ENCODE measurements around the gene C5.
"Not testable (repeated sequence)": the region's sequence is repeated elsewhere in the genome, so short reads cannot be mapped to it uniquely, and the experiment has no call there.

The C5 gene

DNA sequence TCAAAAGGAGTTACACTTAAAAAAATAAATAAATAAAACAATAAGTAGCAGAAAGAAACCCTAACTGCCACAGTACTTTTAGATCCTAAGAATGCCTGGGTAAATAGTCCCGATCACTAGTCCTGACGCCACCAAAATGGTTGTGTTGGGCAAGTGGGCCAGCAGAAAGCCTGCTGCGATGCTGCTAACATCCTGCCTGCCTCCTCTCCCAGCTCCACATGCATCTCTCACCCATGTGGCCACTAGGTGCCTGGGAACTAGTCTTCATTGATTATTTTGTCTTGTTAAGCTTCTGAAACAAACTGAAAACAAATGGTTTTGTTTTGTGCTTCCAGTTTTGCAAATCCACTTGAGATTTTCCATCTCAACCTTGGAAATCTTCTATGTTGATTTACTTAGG is 69.1 kb downstream of the C5 start:
- Histone ChIP-seq H3K4me1 (ENCODE audit: control insufficient read depth, insufficient read depth, low read length) (no peaks in the 10 kb centered on the region), H3K9ac (ENCODE audit: low read length in 2 of 2) (no peak overlapping the region), H3K9me3 (ENCODE audit: control insufficient read depth in 2 of 2, low read length in 2 of 2) (no peaks in the 10 kb centered on the region), H3K27ac (ENCODE audit: low read length) (no peak overlapping the region), H3K4me3 (ENCODE audit: low read length in 2 of 2) (no peak overlapping the region), H3K36me3 (ENCODE audit: control insufficient read depth in 2 of 2, insufficient read depth in 2 of 2, low read length in 2 of 2) (peaks cover 0 to 2% of the 10 kb centered on the region in 2 donors), H3K27me3 (ENCODE audit: control insufficient read depth in 1 of 2, insufficient read depth in 2 of 2, low read length in 2 of 2) (no peaks in the 10 kb centered on the region)

DNA sequence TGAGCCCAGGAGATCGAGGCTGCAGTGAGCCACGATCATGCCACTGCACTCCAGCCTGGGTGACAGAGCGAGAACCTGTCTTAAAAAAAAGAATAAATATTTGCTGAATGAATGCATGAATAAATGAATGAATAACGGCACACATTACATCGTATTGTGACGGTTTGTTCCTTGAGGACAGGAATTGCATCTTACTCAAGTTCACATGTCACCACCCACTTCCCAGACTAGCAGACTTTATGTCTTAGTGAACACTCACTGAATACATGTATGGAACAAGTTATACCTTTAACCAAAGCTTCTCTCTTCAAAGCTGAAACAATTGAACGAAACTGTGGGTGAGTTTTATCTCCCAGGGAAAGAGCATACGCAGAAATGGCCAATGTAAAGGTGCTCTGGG is 70.3 kb downstream of the C5 start:
- H3K4me1 ChIP-seq (ENCODE audit: control insufficient read depth, insufficient read depth, low read length) = no peaks in the 10 kb centered on the region
- H3K9ac ChIP-seq (ENCODE audit: low read length in 2 of 2) = no peak overlapping the region
- H3K9me3 ChIP-seq (ENCODE audit: control insufficient read depth in 2 of 2, low read length in 2 of 2) = no peaks in the 10 kb centered on the region
- no peak overlapping the region for H3K4me3 ChIP-seq (ENCODE audit: low read length in 2 of 2)
- H3K27me3 ChIP-seq (ENCODE audit: control insufficient read depth in 1 of 2, insufficient read depth in 2 of 2, low read length in 2 of 2) = no peaks in the 10 kb centered on the region
- no peak overlapping the region for H3K27ac ChIP-seq (ENCODE audit: low read length)
- peaks cover 0 to 2% of the 10 kb centered on the region in 2 donors for H3K36me3 ChIP-seq (ENCODE audit: control insufficient read depth in 2 of 2, insufficient read depth in 2 of 2, low read length in 2 of 2)

- H3K4me3 ChIP-seq (ENCODE audit: low read length in 2 of 2) = no peak overlapping the region
- H3K4me1 ChIP-seq (ENCODE audit: control insufficient read depth, insufficient read depth, low read length) = no peaks in the 10 kb centered on the region
- no peak overlapping the region for H3K9ac ChIP-seq (ENCODE audit: low read length in 2 of 2)
- no peaks in the 10 kb centered on the region for H3K9me3 ChIP-seq (ENCODE audit: control insufficient read depth in 2 of 2, low read length in 2 of 2)
- H3K27me3 ChIP-seq (ENCODE audit: control insufficient read depth in 1 of 2, insufficient read depth in 2 of 2, low read length in 2 of 2) = no peaks in the 10 kb centered on the region
- H3K36me3 ChIP-seq (ENCODE audit: control insufficient read depth in 2 of 2, insufficient read depth in 2 of 2, low read length in 2 of 2) = peaks cover 0 to 2% of the 10 kb centered on the region in 2 donors
- H3K27ac ChIP-seq (ENCODE audit: low read length) = no peak overlapping the region
These were observed 71.1 kb downstream of the C5 start for GRCh38 chr9:120978987-120979386.

GRCh38 chr9:120977321-120977720 is 72.8 kb downstream of the C5 start:
- H3K36me3 ChIP-seq (ENCODE audit: control insufficient read depth in 2 of 2, insufficient read depth in 2 of 2, low read length in 2 of 2) = peaks cover 0 to 2% of the 10 kb centered on the region in 2 donors
- H3K4me3 ChIP-seq (ENCODE audit: low read length in 2 of 2) = no peak overlapping the region
- H3K27me3 ChIP-seq (ENCODE audit: control insufficient read depth in 1 of 2, insufficient read depth in 2 of 2, low read length in 2 of 2) = no peaks in the 10 kb centered on the region
- H3K9ac ChIP-seq (ENCODE audit: low read length in 2 of 2) = no peak overlapping the region
- no peaks in the 10 kb centered on the region for H3K9me3 ChIP-seq (ENCODE audit: control insufficient read depth in 2 of 2, low read length in 2 of 2)
- no peak overlapping the region for H3K27ac ChIP-seq (ENCODE audit: low read length)
- H3K4me1 ChIP-seq (ENCODE audit: control insufficient read depth, insufficient read depth, low read length) = no peaks in the 10 kb centered on the region

- H3K27ac ChIP-seq (ENCODE audit: low read length) = no peak overlapping the region
These were observed 75.2 kb downstream of the C5 start for GRCh38 chr9:120974921-120975320.

GRCh38 chr9:120974181-120974580 is 75.9 kb downstream of the C5 start:
- no peaks in the 10 kb centered on the region for H3K36me3 ChIP-seq (ENCODE audit: control insufficient read depth in 2 of 2, insufficient read depth in 2 of 2, low read length in 2 of 2)
- H3K4me3 ChIP-seq (ENCODE audit: low read length in 2 of 2) = no peak overlapping the region
- H3K9ac ChIP-seq (ENCODE audit: low read length in 2 of 2) = no peak overlapping the region
- no peaks in the 10 kb centered on the region for H3K4me1 ChIP-seq (ENCODE audit: control insufficient read depth, insufficient read depth, low read length)
- H3K27me3 ChIP-seq (ENCODE audit: control insufficient read depth in 1 of 2, insufficient read depth in 2 of 2, low read length in 2 of 2) = no peaks in the 10 kb centered on the region
- no peak overlapping the region for H3K27ac ChIP-seq (ENCODE audit: low read length)
- H3K9me3 ChIP-seq (ENCODE audit: control insufficient read depth in 2 of 2, low read length in 2 of 2) = no peaks in the 10 kb centered on the region

More at GRCh38 chr9:120974921-120975320, 75.2 kb downstream of the C5 start:
- H3K36me3 ChIP-seq (ENCODE audit: control insufficient read depth in 2 of 2, insufficient read depth in 2 of 2, low read length in 2 of 2) = peaks cover 0 to 2% of the 10 kb centered on the region in 2 donors
- H3K4me3 ChIP-seq (ENCODE audit: low read length in 2 of 2) = no peak overlapping the region
- no peaks in the 10 kb centered on the region for H3K4me1 ChIP-seq (ENCODE audit: control insufficient read depth, insufficient read depth, low read length)
- H3K27me3 ChIP-seq (ENCODE audit: control insufficient read depth in 1 of 2, insufficient read depth in 2 of 2, low read length in 2 of 2) = no peaks in the 10 kb centered on the region
- no peak overlapping the region for H3K9ac ChIP-seq (ENCODE audit: low read length in 2 of 2)
- H3K9me3 ChIP-seq (ENCODE audit: control insufficient read depth in 2 of 2, low read length in 2 of 2) = no peaks in the 10 kb centered on the region

DNA sequence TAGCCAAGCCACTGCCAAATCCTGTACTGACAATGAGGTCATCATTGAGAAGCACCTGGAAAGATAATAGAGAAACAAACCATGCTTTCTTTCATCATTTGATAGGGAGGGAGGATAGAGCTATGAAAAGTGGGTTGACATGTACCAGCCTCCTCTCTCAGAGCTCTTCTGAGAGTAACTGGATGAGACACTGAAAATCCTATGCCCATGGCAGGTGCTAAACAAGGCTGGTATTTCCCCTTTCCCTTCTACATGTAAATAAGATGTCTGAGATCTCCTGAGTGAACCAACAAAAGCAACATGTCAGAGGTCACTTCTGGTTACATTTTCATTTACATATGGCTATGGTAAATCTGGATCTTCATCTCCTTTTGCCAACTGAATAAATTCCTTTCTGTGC is 78.1 kb downstream of the C5 start:
- Histone ChIP-seq H3K27ac (ENCODE audit: low read length) (no peak overlapping the region), H3K4me3 (ENCODE audit: low read length in 2 of 2) (no peak overlapping the region)

GRCh38 chr9:120971471-120971870 is 78.6 kb downstream of the C5 start:
- not testable (repeated sequence) for H3K27me3 ChIP-seq (ENCODE audit: control insufficient read depth in 1 of 2, insufficient read depth in 2 of 2, low read length in 2 of 2); H3K36me3 ChIP-seq (ENCODE audit: control insufficient read depth in 2 of 2, insufficient read depth in 2 of 2, low read length in 2 of 2); H3K4me1 ChIP-seq (ENCODE audit: control insufficient read depth, insufficient read depth, low read length); H3K27ac ChIP-seq (ENCODE audit: low read length); H3K9ac ChIP-seq (ENCODE audit: low read length in 2 of 2); H3K4me3 ChIP-seq (ENCODE audit: low read length in 2 of 2); H3K9me3 ChIP-seq (ENCODE audit: control insufficient read depth in 2 of 2, low read length in 2 of 2)

More for the DNA sequence above, 78.1 kb downstream of the C5 start:
- Histone ChIP-seq H3K9me3 (ENCODE audit: control insufficient read depth in 2 of 2, low read length in 2 of 2) (no peaks in the 10 kb centered on the region), H3K27me3 (ENCODE audit: control insufficient read depth in 1 of 2, insufficient read depth in 2 of 2, low read length in 2 of 2) (no peaks in the 10 kb centered on the region), H3K4me1 (ENCODE audit: control insufficient read depth, insufficient read depth, low read length) (no peaks in the 10 kb centered on the region), H3K9ac (ENCODE audit: low read length in 2 of 2) (no peak overlapping the region), H3K36me3 (ENCODE audit: control insufficient read depth in 2 of 2, insufficient read depth in 2 of 2, low read length in 2 of 2) (no peaks in the 10 kb centered on the region)

- H3K27ac ChIP-seq (ENCODE audit: low read length) = no peak overlapping the region
- no peaks in the 10 kb centered on the region for H3K4me1 ChIP-seq (ENCODE audit: control insufficient read depth, insufficient read depth, low read length)
- no peak overlapping the region for H3K4me3 ChIP-seq (ENCODE audit: low read length in 2 of 2)
- no peaks in the 10 kb centered on the region for H3K9me3 ChIP-seq (ENCODE audit: control insufficient read depth in 2 of 2, low read length in 2 of 2)
- H3K27me3 ChIP-seq (ENCODE audit: control insufficient read depth in 1 of 2, insufficient read depth in 2 of 2, low read length in 2 of 2) = no peaks in the 10 kb centered on the region
- no peak overlapping the region for H3K9ac ChIP-seq (ENCODE audit: low read length in 2 of 2)
- no peaks in the 10 kb centered on the region for H3K36me3 ChIP-seq (ENCODE audit: control insufficient read depth in 2 of 2, insufficient read depth in 2 of 2, low read length in 2 of 2)
These were observed 79.8 kb downstream of the C5 start for GRCh38 chr9:120970244-120970643.

- H3K4me3 ChIP-seq (ENCODE audit: low read length in 2 of 2) = no peak overlapping the region
- H3K27me3 ChIP-seq (ENCODE audit: control insufficient read depth in 1 of 2, insufficient read depth in 2 of 2, low read length in 2 of 2) = no peaks in the 10 kb centered on the region
- no peaks in the 10 kb centered on the region for H3K9me3 ChIP-seq (ENCODE audit: control insufficient read depth in 2 of 2, low read length in 2 of 2)
- H3K9ac ChIP-seq (ENCODE audit: low read length in 2 of 2) = no peak overlapping the region
- peak overlapping the region; percentile 60 for H3K27ac ChIP-seq (ENCODE audit: low read length)
- H3K4me1 ChIP-seq (ENCODE audit: control insufficient read depth, insufficient read depth, low read length) = no peaks in the 10 kb centered on the region
- H3K36me3 ChIP-seq (ENCODE audit: control insufficient read depth in 2 of 2, insufficient read depth in 2 of 2, low read length in 2 of 2) = peaks cover 0 to 3% of the 10 kb centered on the region in 2 donors
These were observed 84.1 kb downstream of the C5 start for GRCh38 chr9:120966013-120966369.

GRCh38 chr9:120965344-120966012 is 84.6 kb downstream of the C5 start:
- no peaks in the 10 kb centered on the region for H3K9me3 ChIP-seq (ENCODE audit: control insufficient read depth in 2 of 2, low read length in 2 of 2)
- H3K4me1 ChIP-seq (ENCODE audit: control insufficient read depth, insufficient read depth, low read length) = no peaks in the 10 kb centered on the region
- no peaks in the 10 kb centered on the region for H3K27me3 ChIP-seq (ENCODE audit: control insufficient read depth in 1 of 2, insufficient read depth in 2 of 2, low read length in 2 of 2)
- H3K27ac ChIP-seq (ENCODE audit: low read length) = peak overlapping the region; percentile 60
- no peak overlapping the region for H3K9ac ChIP-seq (ENCODE audit: low read length in 2 of 2)
- H3K36me3 ChIP-seq (ENCODE audit: control insufficient read depth in 2 of 2, insufficient read depth in 2 of 2, low read length in 2 of 2) = peaks cover 0 to 3% of the 10 kb centered on the region in 2 donors
- H3K4me3 ChIP-seq (ENCODE audit: low read length in 2 of 2) = no peak overlapping the region

Data from stomach smooth muscle (tissue), 2 donors.